ENCODE measurements around the gene ZNF341.

DNA sequence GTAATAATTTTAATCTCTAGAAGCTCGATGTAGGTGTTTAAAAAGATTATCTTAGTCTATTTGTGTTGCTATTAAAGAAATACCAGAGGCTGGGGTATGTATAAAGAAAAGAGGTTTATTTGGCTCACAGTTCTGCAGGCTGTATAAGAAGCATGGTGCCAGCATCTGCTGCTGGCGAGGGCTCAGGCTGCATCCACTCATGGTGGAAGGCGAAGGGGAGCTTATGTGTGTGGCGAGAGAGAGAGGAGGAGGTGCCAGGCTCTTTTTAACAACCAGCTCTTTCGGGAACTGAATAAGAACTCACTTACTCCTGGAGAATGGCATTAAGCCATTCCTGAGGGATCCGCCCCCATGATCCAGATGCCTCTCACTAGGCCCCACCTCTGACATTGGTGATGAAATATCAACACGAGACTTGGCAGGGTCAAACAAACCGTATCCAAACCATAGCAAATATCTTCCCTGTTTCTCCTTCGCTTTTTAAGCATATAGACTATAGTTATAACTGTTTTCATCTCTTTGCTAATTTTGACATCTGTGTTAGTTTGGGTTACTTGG is 103.9 kb downstream of the ZNF341 start:
- TF ChIP-seq POLR2AphosphoS5 (IDR thresholded peaks at IDR 0.05; ENCODE audit: low read depth, low read length) (no peak), POLR2A (IDR thresholded peaks at IDR 0.05; ENCODE audit: low read depth, low read length) (no peak)

All from GM12892 (cell line).